Measurements from ENCODE around the gene NDE1.
A peak's percentile ranks its signal among the peaks of the same experiment; 100 is the strongest.

The NDE1 gene

GRCh38 chr16:15640966-15641365 is 9.1 kb upstream of the NDE1 start:
- Histone ChIP-seq H3K36me3 (ENCODE audit: control insufficient read depth, insufficient read depth, low read length) (peaks cover 6% of the 10 kb centered on the region), H3K4me3 (replicated peaks; ENCODE audit: low read depth, low read length) (peak overlapping the region; percentile 71), H3K27me3 (replicated peaks; ENCODE audit: control insufficient read depth, insufficient read depth, low read length) (no peaks in the 10 kb centered on the region)
- DNase-seq (ENCODE audit: extremely low read depth, insufficient read length) = no peak
- TF ChIP-seq CTCF (IDR thresholded peaks at IDR 0.05; ENCODE audit: insufficient read depth, low read length, poor library complexity, severe bottlenecking) = no peak

GRCh38 chr16:15641753-15642556 is 8.1 kb upstream of the NDE1 start:
- Histone ChIP-seq H3K4me3 (replicated peaks; ENCODE audit: low read depth, low read length) (peak overlapping the region; percentile 71), H3K36me3 (ENCODE audit: control insufficient read depth, insufficient read depth, low read length) (peaks cover 5% of the 10 kb centered on the region), H3K27me3 (replicated peaks; ENCODE audit: control insufficient read depth, insufficient read depth, low read length) (no peaks in the 10 kb centered on the region)
- TF ChIP-seq CTCF (IDR thresholded peaks at IDR 0.05; ENCODE audit: insufficient read depth, low read length, poor library complexity, severe bottlenecking) = no peak
- DNase-seq (ENCODE audit: extremely low read depth, insufficient read length) = no peak

- Histone ChIP-seq H3K36me3 (ENCODE audit: control insufficient read depth, insufficient read depth, low read length) (no peaks in the 10 kb centered on the region), H3K4me3 (replicated peaks; ENCODE audit: low read depth, low read length) (peak overlapping the region; percentile 71), H3K27me3 (replicated peaks; ENCODE audit: control insufficient read depth, insufficient read depth, low read length) (no peaks in the 10 kb centered on the region)
- peak; percentile 65 for TF ChIP-seq CTCF (IDR thresholded peaks at IDR 0.05; ENCODE audit: insufficient read depth, low read length, poor library complexity, severe bottlenecking)
- DNase-seq (ENCODE audit: extremely low read depth, insufficient read length) = peak; percentile 90
Observed at GRCh38 chr16:15642557-15643047, 7.4 kb upstream of the NDE1 start.

GRCh38 chr16:15643048-15643945 is 6.7 kb upstream of the NDE1 start, which contains the start of gene MARF1:
Gene MARF1, minus strand, starts transcription at chr16:15643154. Its CDS starts 3,921 bp downstream, at chr16:15639233.
- peak; percentile 38 for TF ChIP-seq CTCF (IDR thresholded peaks at IDR 0.05; ENCODE audit: insufficient read depth, low read length, poor library complexity, severe bottlenecking)
- Histone ChIP-seq H3K27me3 (replicated peaks; ENCODE audit: control insufficient read depth, insufficient read depth, low read length) (no peaks in the 10 kb centered on the region), H3K4me3 (replicated peaks; ENCODE audit: low read depth, low read length) (peak within 1 kb of the TSS; percentile 76), H3K36me3 (ENCODE audit: control insufficient read depth, insufficient read depth, low read length) (no peaks in the 10 kb centered on the region)
- DNase-seq (ENCODE audit: extremely low read depth, insufficient read length) = peak; percentile 97

- TF ChIP-seq CTCF (IDR thresholded peaks at IDR 0.05; ENCODE audit: insufficient read depth, low read length, poor library complexity, severe bottlenecking) = no peak
- no peaks in the 10 kb centered on the region for H3K27me3 ChIP-seq (replicated peaks; ENCODE audit: control insufficient read depth, insufficient read depth, low read length)
- DNase-seq (ENCODE audit: extremely low read depth, insufficient read length) = no peak
Observed at GRCh38 chr16:15643946-15644250, 6.1 kb upstream of the NDE1 start.

More at GRCh38 chr16:15643946-15644250, 6.1 kb upstream of the NDE1 start:
- Histone ChIP-seq H3K4me3 (replicated peaks; ENCODE audit: low read depth, low read length) (peak overlapping the region; percentile 76), H3K36me3 (ENCODE audit: control insufficient read depth, insufficient read depth, low read length) (no peaks in the 10 kb centered on the region)

All from GM06990 (cell line).